ENCODE data around the gene RPP30. TPM values are rescaled to one million over a fixed set of nuclear protein-coding genes. Genes with fewer than 3 reads are reported as not detected.

The RPP30 gene
- polyA plus RNA-seq, 3 donors = 24.9 to 42.9 (median 40.3) TPM

GRCh38 chr10:90845726-90846125 lies 26.0 kb upstream of the RPP30 start:
- Histone ChIP-seq H3K27ac (ENCODE audit: low read depth in 1 of 2, low read length in 2 of 2) (no peak overlapping the region), H3K4me3 (replicated peaks in 1 of 3; ENCODE audit: low read depth in 2 of 3, low read length in 3 of 3) (no peak overlapping the region), H3K36me3 (replicated peaks in 1 of 2; ENCODE audit: control insufficient read depth in 1 of 2, insufficient read depth in 2 of 2, low read length in 2 of 2) (no peaks in the 10 kb centered on the region), H3K9me3 (replicated peaks in 1 of 2; ENCODE audit: control insufficient read depth in 1 of 2, insufficient read depth in 1 of 2, low read length in 2 of 2) (peaks cover 7 to 11% of the 10 kb centered on the region in 2 donors), H3K79me2 (ENCODE audit: insufficient read depth, low read length) (no peaks in the 10 kb centered on the region), H4K20me1 (ENCODE audit: insufficient read depth, low read length) (no peaks in the 10 kb centered on the region), H3K4me2 (replicated peaks; ENCODE audit: extremely low read depth, low read length, poor library complexity, severe bottlenecking) (no peak overlapping the region), H3K4me1 (ENCODE audit: control insufficient read depth in 1 of 2, insufficient read depth in 2 of 2, low read length in 2 of 2) (peaks cover 4 to 9% of the 10 kb centered on the region in 2 donors), H2AFZ (ENCODE audit: insufficient read depth, low read depth, low read length, poor library complexity, severe bottlenecking) (no peak overlapping the region), H3K27me3 (ENCODE audit: control insufficient read depth in 2 of 2, insufficient read depth in 2 of 2, low read length in 2 of 2) (no peaks in the 10 kb centered on the region), H3K9ac (ENCODE audit: insufficient read depth, low read length, poor library complexity, severe bottlenecking) (no peak overlapping the region)
- Mint-ChIP-seq H3K27ac (no peak overlapping the region), H3K4me3 (no peak overlapping the region), H3K4me1 (peaks cover 4% of the 10 kb centered on the region), H3K27me3 (ENCODE audit: low read depth in 3 of 3) (peaks cover 1 to 4% (median 2%) of the 10 kb centered on the region in 3 donors), H3K36me3 (peaks cover 0 to 4% of the 10 kb centered on the region in 2 donors), H3K9me3 (peaks cover 10 to 14% (median 12%) of the 10 kb centered on the region in 7 donors)
- no peak for TF ChIP-seq CTCF (IDR thresholded peaks at IDR 0.05)
- 97% methylated on average over 3 of the region's 3 CpGs for WGBS (ENCODE audit: insufficient coverage)
- intact Hi-C loops (cut with micrococcal nuclease) = no loop called here
- DNase-seq = no peak

- Histone ChIP-seq H3K79me2 (ENCODE audit: insufficient read depth, low read length) (no peaks in the 10 kb centered on the region), H2AFZ (ENCODE audit: insufficient read depth, low read depth, low read length, poor library complexity, severe bottlenecking) (no peak overlapping the region), H3K4me3 (replicated peaks in 1 of 3; ENCODE audit: low read depth in 2 of 3, low read length in 3 of 3) (no peak overlapping the region), H3K4me2 (replicated peaks; ENCODE audit: extremely low read depth, low read length, poor library complexity, severe bottlenecking) (no peak overlapping the region), H4K20me1 (ENCODE audit: insufficient read depth, low read length) (no peaks in the 10 kb centered on the region), H3K9me3 (replicated peaks in 1 of 2; ENCODE audit: control insufficient read depth in 1 of 2, insufficient read depth in 1 of 2, low read length in 2 of 2) (peaks cover 14 to 21% of the 10 kb centered on the region in 2 donors), H3K36me3 (replicated peaks in 1 of 2; ENCODE audit: control insufficient read depth in 1 of 2, insufficient read depth in 2 of 2, low read length in 2 of 2) (no peaks in the 10 kb centered on the region), H3K9ac (ENCODE audit: insufficient read depth, low read length, poor library complexity, severe bottlenecking) (no peak overlapping the region), H3K4me1 (ENCODE audit: control insufficient read depth in 1 of 2, insufficient read depth in 2 of 2, low read length in 2 of 2) (peaks cover 4 to 9% of the 10 kb centered on the region in 2 donors), H3K27me3 (ENCODE audit: control insufficient read depth in 2 of 2, insufficient read depth in 2 of 2, low read length in 2 of 2) (no peaks in the 10 kb centered on the region), H3K27ac (ENCODE audit: low read depth in 1 of 2, low read length in 2 of 2) (no peak overlapping the region)
- no peak for DNase-seq
- TF ChIP-seq CTCF (IDR thresholded peaks at IDR 0.05) = no peak
- no peak overlapping the region for H3K27ac Mint-ChIP-seq
- H3K4me1 Mint-ChIP-seq = peaks cover 4% of the 10 kb centered on the region
- peaks cover 17 to 24% (median 21%) of the 10 kb centered on the region in 7 donors for H3K9me3 Mint-ChIP-seq
- H3K36me3 Mint-ChIP-seq = peaks cover 1 to 4% of the 10 kb centered on the region in 2 donors
- no CpG with 5 or more reads among the region's 1 CpG for WGBS (ENCODE audit: insufficient coverage)
- H3K27me3 Mint-ChIP-seq (ENCODE audit: low read depth in 3 of 3) = peaks cover 1 to 5% (median 3%) of the 10 kb centered on the region in 3 donors
- no peak overlapping the region for H3K4me3 Mint-ChIP-seq
- intact Hi-C loops (cut with micrococcal nuclease) = no loop called here
Measured at GRCh38 chr10:90846746-90847145, 25.0 kb upstream of the RPP30 start.

Measured in CD14-positive monocyte (primary cell).